ENCODE measurements around the gene TRPV4. TPM values are rescaled to one million over a fixed set of nuclear protein-coding genes. Genes with fewer than 3 reads are reported as not detected.

TRPV4 gene
- total RNA-seq, 2 experiments from 2014 or later, result not detected

DNA sequence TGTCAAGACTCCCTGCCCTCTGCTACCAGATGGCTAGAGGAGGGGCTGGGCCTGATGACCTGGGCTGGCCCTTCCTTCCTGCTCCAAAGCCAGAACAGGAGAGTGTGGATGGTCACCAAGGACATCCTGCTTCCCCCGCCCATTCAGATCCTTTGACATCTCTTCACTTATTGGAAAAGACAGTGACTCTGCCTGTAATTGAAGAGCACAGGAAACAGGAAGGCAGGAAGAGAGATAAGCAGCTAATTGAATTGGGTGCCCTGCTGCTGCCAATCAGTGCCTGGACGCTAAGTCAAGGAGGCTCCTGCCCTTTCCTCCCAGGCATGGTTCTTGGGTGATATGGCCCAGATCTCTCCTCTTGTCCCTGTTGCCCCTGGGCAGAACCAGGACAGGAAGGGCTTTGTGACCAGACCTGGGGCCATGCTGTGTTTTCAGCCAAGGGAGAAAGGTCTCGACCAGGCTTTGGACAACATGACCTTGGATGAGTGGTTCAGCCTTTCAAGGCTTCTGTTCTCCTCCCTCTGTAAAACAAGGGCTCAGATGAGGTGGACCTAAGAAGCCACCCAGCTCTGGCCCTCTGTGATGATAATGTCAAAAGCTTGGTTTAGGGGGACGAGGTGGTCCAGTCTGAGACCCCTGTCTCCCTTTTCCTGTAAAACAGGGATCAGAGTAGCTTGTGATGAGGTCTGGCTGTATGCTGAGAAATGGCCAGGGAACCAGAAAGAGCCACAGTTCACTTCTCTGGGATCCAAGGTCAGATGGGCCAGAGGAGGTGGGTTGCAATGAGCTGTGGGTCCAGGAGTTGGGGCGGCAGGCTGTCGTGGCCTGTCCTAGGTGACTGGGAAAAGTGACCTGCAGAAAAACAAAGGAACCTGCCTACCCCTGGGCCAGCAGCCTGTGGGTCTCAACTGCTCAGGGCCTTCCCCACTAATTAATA lies 80.8 kb downstream of the TRPV4 start:
- Histone ChIP-seq H3K4me1 (ENCODE audit: insufficient read depth, low read length) (no peaks in the 10 kb centered on the region), H3K27ac (ENCODE audit: low read depth in 1 of 2, low read length in 2 of 2) (no peak overlapping the region), H3K9me3 (ENCODE audit: control insufficient read depth in 1 of 2, insufficient read depth in 1 of 2, low read length in 2 of 2) (peaks cover 7 to 16% of the 10 kb centered on the region in 2 experiments), H3K4me3 (ENCODE audit: low read length) (no peak overlapping the region), H3K36me3 (ENCODE audit: insufficient read depth, low read length) (no peaks in the 10 kb centered on the region), H3K27me3 (ENCODE audit: control insufficient read depth in 1 of 2, insufficient read depth in 2 of 2, low read length in 2 of 2) (no peaks in the 10 kb centered on the region)
- Mint-ChIP-seq H3K9me3 (peaks cover 7% of the 10 kb centered on the region), H3K27ac (no peak overlapping the region), H3K36me3 (ENCODE audit: low read depth) (no peaks in the 10 kb centered on the region), H3K27me3 (peaks cover 6% of the 10 kb centered on the region), H3K4me3 (no peak overlapping the region), H3K4me1 (ENCODE audit: low read depth) (no peaks in the 10 kb centered on the region)
- no peak for TF ChIP-seq CTCF (IDR thresholded peaks at IDR 0.05)
- ChIA-PET POLR2A (no interaction called here), CTCF (no interaction called here)
- DNase-seq (peak in 1 of 14 experiments; percentile 14), ATAC-seq (ENCODE audit: poor library complexity) (no peak)
- intact Hi-C loops (cut with DNase I, micrococcal nuclease), result no loop called here

DNA sequence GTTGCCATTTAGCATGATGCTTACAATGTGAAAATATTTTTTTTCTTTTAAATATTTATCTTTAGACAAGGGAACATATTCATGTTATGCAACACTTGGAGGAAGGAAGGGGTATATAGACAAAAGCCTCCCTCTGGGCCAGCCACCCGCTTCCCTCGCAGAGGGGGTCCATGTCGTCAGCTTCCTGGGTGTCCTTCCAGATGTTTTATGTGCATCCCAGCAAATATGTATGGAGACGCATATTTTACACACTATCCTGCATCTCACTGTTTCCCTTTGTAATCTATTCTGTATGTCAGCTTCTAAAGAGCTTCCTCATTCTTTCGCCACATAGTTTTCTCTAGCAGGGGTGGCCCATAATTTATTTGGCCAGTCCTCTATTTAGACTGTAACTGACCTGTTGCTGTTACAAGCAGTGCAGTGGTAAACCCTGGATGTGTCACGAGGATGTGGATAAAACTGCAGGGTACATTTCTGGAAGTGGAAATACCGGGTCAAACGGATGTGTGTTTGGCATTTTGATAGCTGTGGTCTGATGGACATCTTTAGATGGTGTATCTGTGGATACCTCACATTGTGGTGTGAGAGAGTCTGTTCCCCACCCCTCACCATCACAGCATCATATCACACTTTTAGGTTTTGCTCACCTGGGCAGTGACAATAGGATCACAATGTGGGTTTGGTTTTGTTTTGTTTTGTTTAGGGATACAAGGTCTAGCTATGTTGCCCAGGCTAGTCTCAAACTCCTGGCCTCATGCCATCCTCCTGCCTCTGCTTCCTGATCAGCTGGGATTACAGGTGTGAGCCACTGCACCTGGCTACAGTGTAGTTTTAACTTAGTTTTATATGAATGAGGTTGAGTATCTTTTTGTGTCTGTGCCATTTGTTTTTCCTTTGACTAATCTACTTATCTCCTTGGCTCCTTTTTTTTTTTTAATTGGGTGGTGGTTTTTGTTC lies 87.9 kb downstream of the TRPV4 start:
- H3K9me3 Mint-ChIP-seq, result no peaks in the 10 kb centered on the region
- Histone ChIP-seq H3K36me3 (ENCODE audit: insufficient read depth, low read length) (no peaks in the 10 kb centered on the region), H3K27ac (ENCODE audit: low read depth in 1 of 2, low read length in 2 of 2) (no peak overlapping the region), H3K4me3 (ENCODE audit: low read length) (no peak overlapping the region), H3K27me3 (ENCODE audit: control insufficient read depth in 1 of 2, insufficient read depth in 2 of 2, low read length in 2 of 2) (no peaks in the 10 kb centered on the region), H3K9me3 (ENCODE audit: control insufficient read depth in 1 of 2, insufficient read depth in 1 of 2, low read length in 2 of 2) (no peaks in the 10 kb centered on the region), H3K4me1 (ENCODE audit: insufficient read depth, low read length) (no peaks in the 10 kb centered on the region)
- H3K27me3 Mint-ChIP-seq, result peaks cover 5% of the 10 kb centered on the region
- H3K36me3 Mint-ChIP-seq (ENCODE audit: low read depth), result no peaks in the 10 kb centered on the region
- H3K4me1 Mint-ChIP-seq (ENCODE audit: low read depth), result no peaks in the 10 kb centered on the region
- no peak overlapping the region for H3K4me3 Mint-ChIP-seq
- POLR2A ChIA-PET, result no interaction called here
- no peak for ATAC-seq (ENCODE audit: poor library complexity)
- DNase-seq, result peak in 1 of 14 experiments; percentile 0
- TF ChIP-seq CTCF (IDR thresholded peaks at IDR 0.05), result no peak
- intact Hi-C loops (cut with DNase I, micrococcal nuclease), result loop anchor here in 1 of 2 experiments (5.0 kb wide), 1 partner anchor 58 kb away; no protein-coding TSS in a partner anchor
- CTCF ChIA-PET, result no interaction called here
- H3K27ac Mint-ChIP-seq, result no peak overlapping the region

DNA sequence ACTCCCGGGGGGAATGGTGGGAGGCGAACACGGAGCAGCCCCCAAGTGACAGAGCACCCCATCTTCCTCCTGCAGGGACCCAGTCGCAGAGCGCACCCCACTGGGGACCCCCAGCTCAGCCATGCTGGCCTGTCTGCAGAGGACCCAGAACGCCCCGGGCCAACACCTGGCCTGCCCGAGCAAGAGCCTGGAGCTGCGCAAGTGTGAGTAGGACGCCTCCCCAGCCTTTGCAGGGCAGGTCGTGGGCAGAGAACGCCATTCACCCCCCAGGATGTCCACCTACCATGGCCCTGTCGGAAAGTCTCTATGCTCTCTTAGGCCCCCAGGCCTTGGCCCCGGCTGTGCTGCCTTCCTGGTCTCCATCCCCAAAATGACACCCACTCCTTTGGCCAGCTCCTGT lies 89.2 kb downstream of the TRPV4 start:
- POLR2A ChIA-PET, result no interaction called here
- Mint-ChIP-seq H3K36me3 (ENCODE audit: low read depth) (no peaks in the 10 kb centered on the region), H3K27ac (no peak overlapping the region), H3K27me3 (peaks cover 5% of the 10 kb centered on the region), H3K9me3 (no peaks in the 10 kb centered on the region), H3K4me1 (ENCODE audit: low read depth) (no peaks in the 10 kb centered on the region), H3K4me3 (no peak overlapping the region)
- H3K9me3 ChIP-seq (ENCODE audit: control insufficient read depth in 1 of 2, insufficient read depth in 1 of 2, low read length in 2 of 2), result no peaks in the 10 kb centered on the region
- H3K4me1 ChIP-seq (ENCODE audit: insufficient read depth, low read length), result no peaks in the 10 kb centered on the region
- H3K27ac ChIP-seq (ENCODE audit: low read depth in 1 of 2, low read length in 2 of 2), result no peak overlapping the region
- no peaks in the 10 kb centered on the region for H3K27me3 ChIP-seq (ENCODE audit: control insufficient read depth in 1 of 2, insufficient read depth in 2 of 2, low read length in 2 of 2)
- no peaks in the 10 kb centered on the region for H3K36me3 ChIP-seq (ENCODE audit: insufficient read depth, low read length)
- intact Hi-C loops (cut with DNase I, micrococcal nuclease), result loop anchor here in 1 of 2 experiments (5.0 kb wide), 1 partner anchor 57 kb away; no protein-coding TSS in a partner anchor
- CTCF ChIA-PET, result no interaction called here
- no peak for ATAC-seq (ENCODE audit: poor library complexity)
- H3K4me3 ChIP-seq (ENCODE audit: low read length), result no peak overlapping the region
- no peak for TF ChIP-seq CTCF (IDR thresholded peaks at IDR 0.05)
- DNase-seq, result no peak

Measured in CD4-positive, alpha-beta T cell (primary cell).